ENCODE measurements around the gene POU6F1. TPM values are rescaled to one million over a fixed set of nuclear protein-coding genes. Genes with fewer than 3 reads are reported as not detected.

Gene POU6F1
- total RNA-seq, result 1.6 and 2.2 TPM in 2 replicates

DNA sequence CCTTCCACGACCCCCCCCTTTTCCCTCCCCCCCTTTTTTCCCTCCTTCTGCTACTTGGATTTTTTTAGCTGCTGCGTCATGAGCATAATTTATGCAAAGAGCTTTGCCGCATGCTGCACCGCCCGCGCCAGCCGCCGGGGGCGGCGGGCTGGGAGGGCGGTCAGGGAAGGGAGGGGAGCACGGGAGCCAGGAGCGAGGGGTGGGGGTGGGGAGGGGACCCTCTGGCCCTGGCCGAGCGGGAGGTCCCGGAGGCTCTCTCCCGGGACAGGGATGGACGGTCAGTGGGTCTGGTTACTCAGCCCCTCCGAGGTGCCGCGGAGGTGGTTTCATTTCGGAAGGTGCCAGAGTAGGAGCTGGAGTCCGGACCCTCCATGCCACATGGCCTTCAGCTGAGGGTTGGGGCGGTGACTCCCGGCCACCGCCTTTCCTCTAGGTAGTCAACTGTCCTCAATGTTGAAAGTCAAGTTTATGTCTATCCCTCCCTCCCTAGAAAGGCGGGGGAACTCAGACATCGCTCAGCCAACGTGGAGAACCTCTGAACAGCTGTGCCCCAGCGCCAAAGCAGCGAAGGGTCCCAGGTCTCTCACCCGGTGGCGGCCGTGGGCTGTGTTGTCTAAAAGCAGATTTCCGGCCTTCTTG, at the start of gene POU6F1:
POU6F1 (minus strand) TSS at position 95 of the 639 bp plus-strand sequence. CDS start 11,226 bp downstream, outside the sequence.

GRCh38 chr12:51238510-51239334, 20.9 kb upstream of the POU6F1 start, which contains the start of gene DAZAP2:
DAZAP2 (plus strand) TSS chr12:51238826; CDS start chr12:51238908, 82 bp downstream.

GRCh38 chr12:51172515-51173431, 45.1 kb downstream of the POU6F1 start, which contains the start of gene TFCP2:
TFCP2 (minus strand) TSS chr12:51173135; CDS start chr12:51172422, 713 bp downstream.

Other genes with a start within 250 kb of the POU6F1 start
- 14.4 and 19.3 TPM in 2 replicates for gene SLC11A2, start 191.7 kb downstream of the POU6F1 start, total RNA-seq
- 43.2 and 46.1 TPM in 2 replicates for gene LETMD1, start 169.7 kb downstream of the POU6F1 start, total RNA-seq
- 16.3 and 18.4 TPM in 2 replicates for gene CSRNP2, start 134.5 kb downstream of the POU6F1 start, total RNA-seq
- 8.4 and 8.6 TPM in 2 replicates for gene TFCP2, start 44.9 kb downstream of the POU6F1 start, total RNA-seq
- 155 and 192 TPM in 2 replicates for gene DAZAP2, start 20.8 kb upstream of the POU6F1 start, total RNA-seq
- gene SMAGP, start 52.4 kb upstream of the POU6F1 start, total RNA-seq, result 13.7 and 22.2 TPM in 2 replicates
- not detected in 2 replicates for gene BIN2, start 106.1 kb upstream of the POU6F1 start, total RNA-seq
- gene CELA1, start 128.6 kb upstream of the POU6F1 start, total RNA-seq, result not detected in 2 replicates
- gene GALNT6, start 173.3 kb upstream of the POU6F1 start, total RNA-seq, result 0.34 and 0.58 TPM in 2 replicates
- under 0.01 and 0.09 TPM in 2 replicates for gene SLC4A8, start 206.8 kb upstream of the POU6F1 start, total RNA-seq